ENCODE data around the gene C8B.

The C8B gene

DNA sequence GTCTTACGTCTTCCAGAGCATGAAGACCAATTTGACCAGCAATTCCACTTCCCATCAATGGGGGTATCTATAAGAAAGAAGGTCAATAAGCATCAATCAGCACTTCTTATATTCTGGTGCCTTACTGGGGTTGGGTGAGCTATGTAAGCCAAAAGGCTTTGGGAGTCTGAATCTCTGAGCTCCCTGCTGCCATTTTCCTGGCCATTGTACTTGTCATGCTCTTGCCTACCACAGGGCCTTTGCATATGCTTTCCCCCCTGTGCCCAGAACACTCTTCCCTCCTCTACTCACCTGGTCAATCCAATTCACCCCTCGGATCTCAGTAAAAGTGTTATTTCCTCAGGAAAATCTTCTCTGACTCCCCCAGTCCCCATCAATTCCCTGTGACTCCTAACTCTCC is 36.3 kb downstream of the C8B start:
- DNase-seq, result no peak

DNA sequence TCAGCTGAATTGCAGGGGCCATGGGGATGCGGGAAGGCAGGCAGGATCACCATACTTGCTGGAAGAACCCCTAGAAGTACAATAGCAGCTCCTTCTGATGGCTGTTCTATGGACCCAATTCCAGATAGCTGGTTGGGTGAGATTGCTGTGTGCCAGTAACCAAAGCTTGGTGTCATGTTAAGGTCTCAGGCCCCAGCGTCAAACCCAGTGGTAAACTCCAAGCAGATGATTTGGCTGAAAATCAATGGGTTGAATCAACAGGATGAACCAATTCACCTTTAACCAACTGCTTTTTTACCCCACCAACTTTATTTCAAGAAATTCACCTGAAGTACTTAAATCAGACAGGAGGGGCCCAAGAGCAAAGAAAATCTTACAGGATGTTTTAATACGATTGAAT is 37.8 kb downstream of the C8B start:
- DNase-seq, result no peak

DNA sequence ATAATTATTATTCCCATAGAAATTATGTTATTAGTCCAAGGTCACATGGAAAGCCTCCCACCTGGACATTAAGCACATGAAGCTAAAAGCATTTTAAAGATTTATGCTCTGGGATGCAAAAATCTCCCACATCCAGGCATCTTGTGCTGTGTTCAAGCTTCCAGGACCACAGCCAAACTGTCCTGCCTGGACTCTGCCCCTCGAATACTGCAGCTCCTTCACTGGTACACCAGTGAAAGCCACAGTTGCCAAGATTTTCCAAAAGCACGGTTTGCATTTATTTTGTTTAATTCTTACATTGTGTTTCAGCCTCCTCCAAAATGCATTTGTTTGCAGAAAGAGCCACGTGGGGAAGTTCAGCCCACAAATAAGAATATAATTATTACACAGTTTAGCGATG is 38.6 kb downstream of the C8B start:
- no peak for DNase-seq

DNA sequence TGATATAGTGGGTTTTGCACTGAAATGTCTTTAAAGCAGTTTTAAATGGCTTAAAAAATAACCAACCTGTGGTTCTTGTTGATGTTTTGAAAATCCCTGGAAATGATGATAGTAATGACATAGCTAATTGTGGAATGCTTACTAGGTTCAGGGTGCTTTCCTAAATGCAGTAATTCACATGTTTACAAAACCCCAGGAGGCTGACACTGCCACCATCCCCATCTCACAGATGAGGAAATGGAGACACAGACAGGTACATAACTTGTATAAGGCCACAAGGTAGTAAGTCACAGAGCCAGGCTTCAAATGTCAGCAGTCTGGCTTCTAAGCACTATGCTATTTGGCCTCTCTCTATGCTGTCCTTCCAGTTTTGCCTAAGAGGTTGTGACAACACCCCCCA is 40.6 kb downstream of the C8B start:
- DNase-seq, result no peak

DNA sequence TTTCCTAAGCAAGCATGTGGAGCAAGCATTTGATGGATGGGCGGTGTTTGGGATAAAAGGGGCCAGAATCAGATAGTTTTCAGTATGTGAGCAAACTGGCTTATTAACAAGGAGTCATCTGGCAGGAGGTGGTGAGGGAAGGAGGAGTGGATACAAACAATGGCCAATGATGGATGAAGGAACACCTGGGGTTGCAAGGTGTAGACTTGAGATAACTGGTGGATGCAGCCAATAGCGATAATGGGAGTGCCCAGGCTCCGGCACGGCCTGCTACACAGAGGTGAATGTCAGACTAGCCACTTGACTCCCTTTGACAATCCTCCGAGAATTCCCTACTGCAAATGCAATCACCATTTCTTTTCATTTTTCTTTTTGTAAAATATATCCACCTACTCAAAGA is 41.7 kb downstream of the C8B start:
- DNase-seq, result no peak

DNA sequence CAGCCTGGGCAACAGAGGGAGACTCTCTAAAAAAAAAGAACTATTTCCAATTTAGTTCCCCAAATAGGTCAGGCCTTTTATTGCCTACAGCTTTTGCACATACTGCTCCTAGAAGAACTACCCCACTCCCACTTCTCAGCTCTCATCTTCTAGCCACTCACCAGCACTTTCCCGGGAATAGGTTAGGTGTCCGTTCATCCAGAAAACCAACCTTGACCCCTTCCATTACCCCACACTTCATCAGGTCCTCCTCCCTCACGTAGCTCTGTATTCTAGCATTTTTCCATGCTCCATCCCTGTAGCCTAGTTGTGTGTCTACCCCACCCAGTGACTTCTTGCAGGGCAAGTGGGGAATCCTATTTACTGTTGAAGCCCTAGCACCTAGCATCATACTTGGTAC is 42.6 kb downstream of the C8B start:
- DNase-seq, result no peak

DNA sequence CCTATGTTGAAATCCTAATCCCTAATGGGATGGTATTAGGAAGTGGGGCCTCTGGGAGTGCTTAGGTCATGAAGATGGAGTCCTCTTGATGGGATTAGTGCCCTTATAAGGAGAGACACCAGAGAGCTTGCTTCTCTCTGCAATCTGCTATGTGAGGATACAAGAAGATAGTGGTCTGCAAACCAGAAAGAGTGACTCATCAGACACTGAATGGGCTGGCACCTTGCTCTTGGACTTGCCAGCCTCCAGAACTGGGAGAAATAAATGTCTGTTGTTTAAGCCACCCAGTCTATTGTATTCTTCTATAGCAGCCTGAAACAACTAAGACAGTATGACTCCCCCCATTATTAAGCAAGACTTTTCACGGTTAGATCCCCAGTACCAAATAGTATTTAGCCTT is 43.3 kb downstream of the C8B start:
- no peak for DNase-seq

DNA sequence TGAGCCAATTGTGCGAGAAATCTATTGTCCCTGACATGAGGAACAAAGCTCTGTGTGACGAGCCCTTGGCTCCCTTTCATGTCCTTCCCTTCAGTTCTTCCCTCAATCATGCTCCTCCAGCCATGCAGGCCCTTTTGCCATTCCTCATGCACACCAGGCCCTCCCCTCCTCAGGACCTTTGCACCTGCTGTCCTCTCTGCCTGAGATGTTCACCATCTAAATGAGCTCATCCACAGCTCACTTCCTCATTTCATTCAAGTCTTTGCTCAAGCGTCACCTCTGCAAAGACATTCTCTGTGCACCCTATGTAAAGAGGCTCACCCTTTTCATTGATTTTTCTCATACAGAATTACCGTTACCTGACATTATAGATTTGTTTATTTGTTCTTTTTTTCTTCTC is 43.7 kb downstream of the C8B start:
- no peak for DNase-seq

DNA sequence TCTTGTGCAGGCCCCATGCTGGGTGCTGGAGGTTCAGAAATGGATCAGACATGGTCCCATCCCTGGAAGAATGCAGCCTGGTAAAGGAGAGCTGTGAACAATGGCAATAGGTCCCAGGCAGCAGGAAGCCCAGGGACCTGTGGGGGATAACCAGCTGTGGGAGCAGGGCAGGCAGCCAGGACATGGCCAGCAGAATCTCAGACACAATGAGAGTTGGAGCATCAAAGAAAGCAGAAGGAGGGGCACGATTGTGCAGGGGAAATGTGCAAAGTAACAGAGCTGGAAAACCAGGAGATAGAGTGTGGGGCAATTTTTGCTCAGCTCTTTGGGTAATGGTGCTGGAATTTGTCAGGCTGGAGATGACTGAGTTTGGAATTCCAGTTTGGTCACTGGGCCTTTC is 44.3 kb downstream of the C8B start:
- no peak for DNase-seq

DNA sequence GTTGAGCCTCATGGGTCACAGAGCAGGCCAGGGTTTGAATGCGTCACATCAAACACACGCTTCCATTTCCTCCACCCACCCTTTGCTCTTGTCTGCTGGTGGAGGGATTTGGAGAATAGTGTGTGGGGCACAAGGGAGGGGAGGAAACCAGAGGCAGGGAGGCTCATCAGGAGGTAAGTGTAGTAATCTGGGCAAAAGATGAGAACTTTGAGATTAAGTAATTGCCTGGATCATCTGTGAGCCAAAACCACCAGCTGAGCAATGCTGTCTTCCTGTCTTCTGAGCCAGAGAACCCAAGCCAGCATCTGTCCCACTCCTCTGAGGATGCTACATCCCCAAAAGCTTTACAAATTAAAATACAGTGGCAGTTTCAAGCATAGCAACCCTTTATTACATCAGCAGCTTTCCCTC is 45.2 kb downstream of the C8B start:
- DNase-seq, result no peak

DNA sequence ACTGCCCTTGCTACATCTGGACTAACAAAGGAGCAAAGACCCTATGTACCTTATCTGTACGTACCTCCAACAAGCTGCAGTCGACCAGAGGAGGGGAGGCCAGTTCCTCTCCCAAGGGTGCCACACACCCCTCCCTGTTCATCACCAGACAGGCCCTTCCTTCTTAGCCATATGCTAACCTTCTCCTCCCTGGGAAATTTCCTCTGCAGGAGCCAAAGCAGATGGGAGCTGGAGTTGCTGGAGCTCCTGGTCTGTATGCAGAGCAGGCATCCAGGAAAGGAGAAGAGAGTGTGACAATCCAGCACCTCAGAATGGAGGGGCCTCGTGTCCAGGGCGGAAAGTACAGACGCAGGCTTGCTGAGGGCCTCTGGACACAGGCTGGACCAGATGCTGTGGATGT is 48.5 kb downstream of the C8B start:
- DNase-seq, result no peak

DNA sequence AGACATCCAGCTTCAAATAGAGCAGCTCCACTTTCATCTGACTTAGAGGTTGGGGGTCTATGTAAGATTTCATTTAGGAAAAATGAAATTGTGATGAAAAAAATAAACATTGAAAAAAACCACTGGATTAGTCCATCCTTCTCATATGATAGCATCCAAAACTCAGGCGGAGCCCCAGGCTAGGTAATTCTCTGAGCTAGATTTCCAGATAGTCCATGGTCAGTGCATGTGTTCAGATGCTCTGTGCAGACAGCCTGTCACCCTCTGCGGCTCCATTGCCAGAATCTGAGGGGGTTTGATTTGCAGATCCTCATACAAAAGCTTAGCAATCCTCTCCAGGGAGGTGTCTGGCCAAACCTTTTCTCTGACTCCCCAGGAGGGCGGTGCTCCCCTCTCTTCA is 49.2 kb downstream of the C8B start:
- no peak for DNase-seq

DNA sequence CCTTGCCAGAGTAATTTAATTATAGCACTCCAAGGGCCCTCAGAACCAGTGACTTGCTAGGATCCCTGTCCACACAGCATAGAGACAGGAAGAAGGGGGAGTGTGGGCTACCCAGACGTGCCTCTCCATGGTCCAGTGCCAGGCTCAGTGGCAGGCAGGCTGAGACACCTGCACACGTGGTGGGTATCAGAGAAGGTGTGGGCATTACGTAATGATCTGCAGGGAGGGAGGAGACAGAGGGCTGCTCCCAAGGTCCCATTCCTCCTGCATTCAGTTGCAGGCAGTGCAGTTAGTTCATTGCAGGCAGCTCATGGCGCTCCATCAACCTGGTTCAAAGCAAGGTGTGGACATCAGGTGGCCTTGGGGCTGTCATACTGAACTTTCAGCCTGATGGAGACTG is 49.9 kb downstream of the C8B start:
- no peak for DNase-seq

DNA sequence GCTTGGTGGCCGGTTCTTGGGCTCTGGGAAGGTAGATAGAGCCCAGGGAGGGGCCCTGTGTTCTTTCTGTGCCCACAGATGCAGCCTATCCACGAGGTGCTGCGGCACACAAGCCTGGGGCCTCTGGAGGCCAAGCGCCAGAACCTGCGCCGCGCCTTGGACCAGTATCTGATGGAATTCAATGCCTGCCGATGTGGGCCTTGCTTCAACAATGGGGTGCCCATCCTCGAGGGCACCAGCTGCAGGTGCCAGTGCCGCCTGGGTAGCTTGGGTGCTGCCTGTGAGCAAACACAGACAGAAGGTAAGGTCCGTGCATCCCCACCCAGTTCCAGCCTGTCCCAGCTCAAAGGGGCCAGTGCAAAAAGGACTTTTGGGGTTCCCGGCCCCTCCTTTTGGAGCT is 53.5 kb downstream of the C8B start:
- DNase-seq, result no peak

DNA sequence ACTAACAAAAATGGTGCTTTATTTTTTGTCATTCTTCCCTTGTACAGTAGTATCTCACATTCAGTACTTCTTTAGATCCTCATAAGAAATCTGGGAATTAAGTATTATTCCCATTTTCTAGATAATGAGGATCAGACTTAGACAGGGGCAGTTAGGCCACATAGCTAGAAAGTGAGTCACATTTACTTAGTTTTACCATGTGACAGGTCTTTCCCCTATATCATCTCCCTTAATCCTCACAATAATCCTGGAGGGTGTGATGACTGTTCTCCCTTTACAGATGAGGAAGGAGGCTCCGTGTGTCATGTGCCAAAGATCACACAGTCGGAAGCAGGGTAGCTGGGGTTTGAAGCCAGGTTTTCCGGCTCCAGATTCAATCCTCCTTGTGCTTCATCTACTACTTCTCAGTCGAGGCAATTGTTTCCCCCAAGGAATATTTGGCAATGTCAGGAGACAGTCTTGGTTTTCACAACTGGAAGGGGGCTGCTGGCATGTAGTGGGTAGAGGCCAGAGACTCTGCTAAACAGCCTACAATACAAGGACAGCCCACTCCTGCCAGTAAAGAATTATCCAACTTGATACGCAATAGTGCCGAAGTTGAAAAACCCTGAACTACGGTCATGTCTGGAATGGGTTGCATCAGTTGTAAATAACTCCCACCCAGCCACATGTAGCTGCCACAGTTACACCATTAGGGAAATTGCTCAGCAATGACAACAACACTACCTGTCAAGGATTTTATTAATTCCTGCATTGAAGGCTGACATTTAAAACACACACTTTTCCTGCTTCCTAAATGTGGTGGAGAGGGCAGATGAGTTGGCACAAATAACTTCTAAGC is 54.5 kb downstream of the C8B start:
- no peak for DNase-seq

DNA sequence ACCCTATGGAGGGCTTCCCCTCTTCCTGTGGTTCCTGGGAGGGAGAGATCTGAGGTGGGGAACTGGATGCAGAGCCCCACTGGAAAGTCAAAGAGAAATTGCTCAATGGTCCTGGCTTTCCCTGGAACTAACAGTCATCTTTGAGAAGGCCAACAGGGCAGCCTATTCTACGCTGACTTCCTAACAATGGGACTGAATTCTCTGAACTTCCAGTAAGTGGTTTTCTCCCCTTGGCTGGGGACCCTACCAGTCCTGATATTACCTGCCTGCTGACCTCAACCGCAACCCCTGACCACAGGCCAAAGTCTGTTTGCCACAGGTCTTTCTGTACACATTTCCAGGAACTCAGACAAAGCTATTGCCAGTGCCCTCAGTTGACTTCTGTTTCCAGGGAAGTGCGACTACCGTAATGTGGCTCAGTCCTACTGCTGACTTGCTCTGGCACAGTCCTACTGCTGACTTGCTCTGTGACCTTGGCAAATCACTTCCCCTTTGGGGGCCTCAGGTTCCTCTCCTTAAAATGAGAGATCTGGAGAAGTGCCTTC is 55.3 kb downstream of the C8B start:
- DNase-seq, result no peak

DNA sequence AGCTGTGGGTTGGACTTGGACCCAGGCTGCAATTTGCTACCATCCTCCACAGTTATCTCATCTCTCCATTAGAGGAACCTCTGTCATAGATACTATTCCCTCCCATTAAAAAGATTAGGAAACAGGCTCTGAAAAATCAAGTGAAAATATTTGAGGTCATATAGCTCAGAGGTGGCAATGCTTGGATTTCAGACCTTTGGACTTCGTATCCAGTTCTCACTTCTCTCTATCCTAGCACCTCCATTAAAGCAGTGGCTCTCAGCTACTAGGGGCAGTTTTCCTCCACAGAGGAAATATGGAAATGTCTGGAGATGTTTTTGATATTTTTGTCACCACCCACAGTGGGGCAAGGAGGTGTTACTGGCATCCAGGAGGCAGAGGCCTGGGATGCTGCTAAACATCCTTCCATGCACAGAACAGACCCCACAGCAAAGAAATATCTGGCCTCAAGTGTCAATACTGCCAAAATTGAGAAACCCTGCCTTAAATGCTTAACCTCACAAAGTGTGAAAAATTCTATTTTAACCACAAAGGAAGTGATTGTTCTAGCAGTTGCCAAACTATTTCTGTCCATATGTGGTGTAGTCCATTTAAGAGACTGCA is 57.1 kb downstream of the C8B start:
- DNase-seq, result no peak

DNA sequence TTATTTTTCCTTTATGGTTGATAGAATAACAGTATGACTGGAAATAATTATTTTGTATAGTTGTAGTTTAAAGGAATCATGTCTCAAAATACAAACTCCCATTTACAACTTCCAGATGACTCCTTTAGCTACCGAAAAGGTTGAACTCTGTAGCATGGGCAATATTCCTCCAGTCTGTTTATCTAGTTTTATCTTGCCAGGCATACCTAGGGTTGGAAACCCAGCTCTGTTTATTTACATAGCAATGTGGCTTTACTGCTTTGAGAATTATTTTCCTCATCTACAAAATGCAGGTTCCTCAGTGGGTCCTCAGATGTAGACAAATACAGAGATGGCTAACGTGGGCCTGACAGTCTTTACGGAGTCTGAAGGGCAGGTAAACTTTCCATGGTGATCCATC is 60.1 kb downstream of the C8B start:
- DNase-seq, result no peak

DNA sequence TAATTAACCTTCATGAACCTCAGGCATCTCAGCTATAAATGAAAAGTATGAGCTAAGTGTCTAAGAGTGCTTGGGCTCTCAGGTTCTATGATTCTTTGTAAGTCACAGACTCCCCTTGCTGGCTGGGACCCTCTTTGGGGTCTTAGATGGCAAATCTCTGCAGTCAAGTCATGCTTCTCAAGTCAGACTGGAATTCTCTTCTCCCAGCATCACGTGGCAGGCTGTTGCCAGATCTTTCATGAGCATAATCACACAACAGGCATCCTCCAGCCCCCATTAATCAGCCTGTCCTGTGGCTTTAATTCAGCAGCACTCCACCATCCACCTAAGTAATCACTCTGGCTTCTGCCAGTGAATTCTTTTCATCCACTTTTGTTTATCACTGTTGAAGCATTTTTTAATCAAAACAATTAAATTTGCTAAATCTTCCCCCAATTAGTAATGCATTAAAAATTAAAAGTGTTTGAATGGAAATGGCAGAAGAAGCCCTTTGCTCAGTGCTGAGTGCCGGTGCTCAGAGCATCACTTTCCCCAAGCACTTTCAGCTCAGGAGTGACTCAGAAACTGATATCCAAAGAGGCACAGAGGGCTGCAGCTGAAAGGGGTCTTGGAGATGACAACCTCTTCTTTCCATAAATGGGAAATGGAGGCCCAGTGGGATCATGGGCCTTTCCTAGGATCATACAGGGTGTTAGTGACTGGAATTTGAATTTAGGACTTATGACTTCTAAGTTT is 61.0 kb downstream of the C8B start:
- no peak for DNase-seq

DNA sequence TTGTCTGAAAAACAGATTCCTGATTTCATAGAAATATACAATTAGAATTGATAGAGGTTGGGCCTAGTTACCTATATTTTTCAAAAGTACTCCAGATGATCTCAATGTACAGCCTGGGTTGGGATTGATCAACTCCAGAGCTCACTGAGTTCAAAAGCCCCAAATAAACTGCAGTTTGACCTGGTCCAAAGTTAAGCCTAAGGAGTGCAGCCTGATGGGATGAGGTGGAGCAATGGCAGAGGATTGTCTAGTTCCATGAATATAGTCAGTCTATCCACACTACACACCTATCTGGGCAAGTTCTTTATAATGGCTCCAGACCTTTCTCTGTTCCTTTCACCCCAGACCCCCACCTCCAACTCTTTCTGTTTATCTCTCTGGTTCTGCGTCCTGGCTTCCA is 62.0 kb downstream of the C8B start:
- DNase-seq, result no peak

DNA sequence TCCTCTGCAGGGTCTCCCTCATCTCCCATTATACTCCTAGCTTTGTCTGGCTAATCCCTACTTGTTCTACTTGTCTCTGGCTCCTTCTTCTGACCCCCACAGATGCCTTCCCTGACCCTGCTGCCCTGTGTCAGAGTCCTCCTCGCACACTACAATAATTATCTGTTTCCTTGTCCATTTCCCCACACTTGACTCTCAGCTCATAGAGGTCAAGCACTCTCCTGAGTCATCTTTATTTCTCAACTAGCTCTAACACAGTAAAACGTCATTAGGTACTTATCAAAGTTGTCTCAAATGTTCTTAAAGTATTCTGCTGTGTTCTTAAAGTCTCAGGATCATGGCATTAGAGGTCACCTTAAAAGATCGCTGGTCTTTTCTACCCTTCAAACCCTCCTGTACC is 64.1 kb downstream of the C8B start:
- no peak for DNase-seq

DNA sequence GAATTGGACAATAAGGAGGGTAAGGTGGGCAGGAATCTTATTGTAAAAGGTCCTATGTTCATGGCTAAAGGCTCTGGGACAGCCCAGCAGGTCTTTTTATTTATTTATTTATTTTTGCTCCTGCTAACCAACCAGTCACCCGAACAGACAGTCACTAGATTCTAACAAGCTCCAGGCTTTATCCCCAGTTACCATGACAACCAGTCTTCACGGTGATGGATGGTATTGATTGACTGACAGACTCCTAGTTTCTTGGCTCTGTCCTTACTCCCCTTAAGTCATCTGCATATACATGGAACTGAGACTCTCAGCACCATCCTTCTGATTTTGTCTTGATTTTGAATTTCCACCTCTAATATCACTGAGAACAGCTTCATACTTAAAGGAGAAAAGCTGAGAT is 66.9 kb downstream of the C8B start:
- no peak for DNase-seq

DNA sequence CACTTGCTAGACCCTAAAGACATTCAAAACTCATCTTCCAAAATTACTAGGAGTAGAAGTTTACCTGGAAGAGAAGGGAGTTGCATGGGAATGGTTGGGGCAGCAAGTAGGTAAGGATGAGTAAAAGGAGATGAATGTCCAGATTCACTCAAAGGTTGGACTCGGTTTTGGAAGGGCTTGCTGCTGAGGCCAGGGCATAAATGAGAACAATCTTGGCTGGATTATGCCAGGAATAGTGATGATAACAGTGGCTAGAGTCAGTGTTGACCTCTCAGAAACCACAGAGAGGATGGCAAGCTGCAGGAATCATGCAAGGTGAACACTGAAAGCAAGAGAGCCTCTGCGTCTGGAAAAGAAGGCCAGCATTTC is 67.8 kb downstream of the C8B start:
- DNase-seq, result no peak

Data from hematopoietic multipotent progenitor cell treated with erythropoietin and hydrocortisone succinate and interleukin-3 and kit ligand, for 8 days (in vitro differentiated cells).